GM12872 (cell line): ENCODE data around the gene DTX4.

Experiments used
- CTCF ChIP-seq: IDR thresholded peaks from 3 replicates; pipeline ENCODE4 v1.5.1; 2011; ENCODE audit warnings: low read depth, mild to moderate bottlenecking, low read length, moderate library complexity; ENCODE audit not compliant: insufficient read depth

Gene DTX4

GRCh38 chr11:59249535-59249934, 77.6 kb downstream of the DTX4 start:
- TF ChIP-seq CTCF = no peak

GRCh38 chr11:59253001-59253400, 81.1 kb downstream of the DTX4 start:
- no peak for TF ChIP-seq CTCF

- TF ChIP-seq CTCF = no peak
These were observed 82.4 kb downstream of the DTX4 start for GRCh38 chr11:59254286-59254685.

DNA sequence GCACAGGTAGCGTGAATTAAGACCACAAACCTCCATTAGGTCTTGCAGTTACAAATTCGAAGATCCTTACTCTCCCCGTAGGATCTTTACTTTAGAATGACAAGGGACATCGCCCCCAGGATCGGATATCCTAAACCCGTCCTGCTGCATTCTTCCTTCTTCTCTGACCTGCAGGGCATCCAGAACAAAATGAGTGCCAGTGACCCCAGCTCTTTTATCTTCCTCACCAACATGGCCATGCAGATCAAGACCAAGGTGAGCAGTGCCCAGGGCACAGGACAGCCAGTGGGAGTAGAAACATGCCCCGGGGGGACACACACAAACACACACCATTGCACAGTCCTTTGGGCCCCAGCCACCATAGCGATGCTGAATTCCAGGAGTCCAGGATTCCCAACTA, 83.3 kb downstream of the DTX4 start:
- TF ChIP-seq CTCF = no peak
